ENCODE data around the gene MUC4. TPM values are rescaled to one million over a fixed set of nuclear protein-coding genes. Genes with fewer than 3 reads are reported as not detected.
A peak's percentile ranks its signal among the peaks of the same experiment; 100 is the strongest.

Gene MUC4
- total RNA-seq, 1 experiment from 2014 or later: 0.03 TPM

GRCh38 chr3:195809291-195809785 is 2.4 kb downstream of the MUC4 start:
- in situ Hi-C loops (cut with HindIII; ENCODE audit: low pct_unique_long_range_greater_than_20kb, low sequenced_read_pairs): no loop called here
- no peak for TF ChIP-seq SIN3A (IDR thresholded peaks at IDR 0.05; ENCODE audit: borderline replicate concordance, insufficient read depth, low read depth, low read length)
- TF ChIP-seq REST (IDR thresholded peaks at IDR 0.05; ENCODE audit: insufficient read depth in 1 of 2, low read depth in 2 of 2, low read length in 1 of 2): no peak
- TF ChIP-seq TCF7L2 (IDR thresholded peaks at IDR 0.05; ENCODE audit: low read depth, low read length): no peak
- no peak for TF ChIP-seq CTCF (IDR thresholded peaks at IDR 0.05)
- no peak for TF ChIP-seq POLR2AphosphoS5 (IDR thresholded peaks at IDR 0.05; ENCODE audit: low read depth, low read length)
- BruUV-seq (replicated peaks): no TSS peak
- Histone ChIP-seq H3K36me3 (ENCODE audit: control insufficient read depth, insufficient read depth, low read length) (no peaks in the 10 kb centered on the region), H3K27me3 (ENCODE audit: control insufficient read depth, insufficient read depth, low read length) (no peaks in the 10 kb centered on the region), H3K27ac (ENCODE audit: low read length) (no peak overlapping the region), H3K9me3 (ENCODE audit: control insufficient read depth, insufficient read depth, low read depth, low read length) (no peaks in the 10 kb centered on the region), H3K4me1 (ENCODE audit: control insufficient read depth, insufficient read depth, low read length) (no peaks in the 10 kb centered on the region), H3K4me3 (ENCODE audit: low read depth in 2 of 2, low read length in 2 of 2) (no peak overlapping the region)
- ChIA-PET POLR2A (no interaction called here), CTCF (interaction anchor here (0.5 kb wide), 1 partner anchor 80 kb away, joined by 9 read pairs; no protein-coding TSS in a partner anchor)
- ATAC-seq: no peak
- intact Hi-C loops (cut with micrococcal nuclease; ENCODE audit: unreplicated experiment): no loop called here
- DNase-seq (ENCODE audit: low read depth, low spot score): no peak

DNA sequence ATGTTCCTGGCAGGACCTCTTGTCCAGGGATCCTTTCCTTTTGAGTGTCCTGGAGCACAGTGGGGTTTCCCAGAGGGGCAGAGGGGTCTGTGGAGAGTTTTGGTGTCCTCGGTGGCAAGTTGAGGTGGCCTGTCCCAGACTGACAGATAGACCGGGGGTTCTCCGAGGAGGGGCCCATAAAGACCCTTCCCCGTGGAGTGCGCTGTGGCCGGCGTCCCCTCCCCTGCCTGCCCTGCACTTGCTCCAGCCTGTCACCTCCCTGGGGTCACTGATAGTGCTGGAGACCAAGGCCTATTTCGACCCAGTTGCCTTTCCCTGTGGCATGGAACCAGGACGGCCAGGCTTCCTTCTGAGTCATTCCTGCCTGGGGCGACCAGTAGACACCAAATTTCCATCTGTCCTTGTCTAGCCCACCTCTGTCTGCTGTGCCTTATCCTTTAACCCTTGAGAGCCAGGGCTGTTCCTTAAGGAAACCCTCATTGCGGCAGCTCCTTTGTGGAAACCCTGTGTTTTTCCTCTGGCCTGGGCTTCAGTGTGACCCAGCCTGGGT is 2.9 kb downstream of the MUC4 start:
- DNase-seq (ENCODE audit: low read depth, low spot score) (no peak), ATAC-seq (peak; percentile 12; the same call in 1 of the 2 replicates)
- no TSS peak for BruUV-seq (replicated peaks)
- Histone ChIP-seq H3K27ac (ENCODE audit: low read length) (no peak overlapping the region), H3K4me1 (ENCODE audit: control insufficient read depth, insufficient read depth, low read length) (no peaks in the 10 kb centered on the region), H3K4me3 (ENCODE audit: low read depth in 2 of 2, low read length in 2 of 2) (no peak overlapping the region), H3K9me3 (ENCODE audit: control insufficient read depth, insufficient read depth, low read depth, low read length) (no peaks in the 10 kb centered on the region), H3K27me3 (ENCODE audit: control insufficient read depth, insufficient read depth, low read length) (no peaks in the 10 kb centered on the region), H3K36me3 (ENCODE audit: control insufficient read depth, insufficient read depth, low read length) (no peaks in the 10 kb centered on the region)
- in situ Hi-C loops (cut with HindIII; ENCODE audit: low pct_unique_long_range_greater_than_20kb, low sequenced_read_pairs) (no loop called here), intact Hi-C loops (cut with micrococcal nuclease; ENCODE audit: unreplicated experiment) (no loop called here)
- ChIA-PET POLR2A (no interaction called here), CTCF (interaction anchor here (0.5 kb wide), 1 partner anchor 79 kb away, joined by 9 read pairs; no protein-coding TSS in a partner anchor)
- TF ChIP-seq CTCF (IDR thresholded peaks at IDR 0.05): no peak
- TF ChIP-seq TCF7L2 (IDR thresholded peaks at IDR 0.05; ENCODE audit: low read depth, low read length): no peak
- no peak for TF ChIP-seq SIN3A (IDR thresholded peaks at IDR 0.05; ENCODE audit: borderline replicate concordance, insufficient read depth, low read depth, low read length)
- TF ChIP-seq POLR2AphosphoS5 (IDR thresholded peaks at IDR 0.05; ENCODE audit: low read depth, low read length): no peak
- no peak for TF ChIP-seq REST (IDR thresholded peaks at IDR 0.05; ENCODE audit: insufficient read depth in 1 of 2, low read depth in 2 of 2, low read length in 1 of 2)
